ENCODE measurements around the gene LSAMP.
"Not testable (repeated sequence)": the region's sequence is repeated elsewhere in the genome, so short reads cannot be mapped to it uniquely, and the experiment has no call there.

LSAMP gene

DNA sequence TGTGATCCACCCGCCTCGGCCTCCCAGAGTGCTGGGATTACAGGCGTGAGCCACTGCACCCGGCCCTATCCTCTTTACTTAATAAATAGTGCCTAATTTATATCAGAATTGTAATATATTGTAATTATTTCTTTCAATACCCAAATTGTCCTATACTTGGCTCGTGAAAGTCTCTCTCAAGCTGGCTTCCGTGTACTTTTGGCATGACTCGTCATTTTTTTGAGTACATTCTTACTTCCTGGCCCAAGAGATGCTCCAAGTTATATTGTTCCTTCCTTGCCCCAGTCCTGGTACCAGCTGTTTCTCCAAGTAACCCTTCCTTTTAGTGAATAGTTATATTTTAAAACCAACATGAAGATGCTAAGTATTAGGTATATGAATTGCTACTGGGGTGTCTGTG lies 366.7 kb downstream of the LSAMP start:
- TF ChIP-seq CTCF (conservative IDR thresholded peaks at IDR 0.05; ENCODE audit: low read length) (no peak), EZH2phosphoT487 (IDR thresholded peaks at IDR 0.05; ENCODE audit: borderline replicate concordance) (no peak)
- H3K79me2 ChIP-seq (ENCODE audit: insufficient read depth, low read length), result no peaks in the 10 kb centered on the region
- H3K36me3 ChIP-seq (ENCODE audit: insufficient read depth, low read length), result no peaks in the 10 kb centered on the region
- no peak overlapping the region for H2AFZ ChIP-seq (ENCODE audit: low read length)
- no peaks in the 10 kb centered on the region for H3K9me3 ChIP-seq (ENCODE audit: insufficient read depth, low read depth, low read length)
- H3K27me3 ChIP-seq (ENCODE audit: insufficient read depth, low read length, poor library complexity, severe bottlenecking), result no peaks in the 10 kb centered on the region
- H3K4me1 ChIP-seq (ENCODE audit: insufficient read depth, low read length, poor library complexity, severe bottlenecking), result no peaks in the 10 kb centered on the region
- no peak overlapping the region for H3K4me2 ChIP-seq (ENCODE audit: low read depth, low read length, poor library complexity, severe bottlenecking)
- H3K9ac ChIP-seq (ENCODE audit: low read depth, low read length, poor library complexity, severe bottlenecking), result no peak overlapping the region
- H3F3A ChIP-seq (ENCODE audit: low read depth), result no peaks in the 10 kb centered on the region
- no peaks in the 10 kb centered on the region for H4K20me1 ChIP-seq (ENCODE audit: insufficient read depth, low read length, poor library complexity, severe bottlenecking)
- no peaks in the 10 kb centered on the region for H3K9me2 ChIP-seq (replicated peaks; ENCODE audit: low read depth, low read length)
- no peak overlapping the region for H3K4me3 ChIP-seq (ENCODE audit: low read length, poor library complexity, severe bottlenecking)

DNA sequence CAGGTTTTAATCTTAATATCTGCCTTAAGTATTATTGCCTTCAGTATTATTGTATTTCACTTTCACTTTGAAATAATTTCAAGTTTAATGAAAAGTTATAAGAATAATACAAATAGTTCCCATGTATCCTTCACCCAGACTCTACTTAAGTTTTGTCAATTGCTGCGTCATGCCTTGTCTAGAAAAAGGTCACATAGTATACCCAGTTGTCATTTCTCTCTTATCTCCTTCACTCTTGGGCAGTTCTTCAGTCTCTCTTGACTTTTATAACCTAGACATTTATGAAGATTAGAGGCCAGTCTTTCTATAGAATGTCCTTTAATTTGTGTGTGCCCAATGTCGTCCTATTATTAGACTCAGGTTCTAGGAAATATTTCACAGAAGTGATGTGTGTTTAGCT lies 367.7 kb downstream of the LSAMP start:
- Histone ChIP-seq H3K9ac (ENCODE audit: low read depth, low read length, poor library complexity, severe bottlenecking) (no peak overlapping the region), H3K9me2 (replicated peaks; ENCODE audit: low read depth, low read length) (no peaks in the 10 kb centered on the region), H3K36me3 (ENCODE audit: insufficient read depth, low read length) (no peaks in the 10 kb centered on the region), H3K4me1 (ENCODE audit: insufficient read depth, low read length, poor library complexity, severe bottlenecking) (no peaks in the 10 kb centered on the region), H4K20me1 (ENCODE audit: insufficient read depth, low read length, poor library complexity, severe bottlenecking) (no peaks in the 10 kb centered on the region), H3F3A (ENCODE audit: low read depth) (no peaks in the 10 kb centered on the region), H3K9me3 (ENCODE audit: insufficient read depth, low read depth, low read length) (no peaks in the 10 kb centered on the region), H3K27me3 (ENCODE audit: insufficient read depth, low read length, poor library complexity, severe bottlenecking) (no peaks in the 10 kb centered on the region), H3K4me3 (ENCODE audit: low read length, poor library complexity, severe bottlenecking) (no peak overlapping the region), H3K4me2 (ENCODE audit: low read depth, low read length, poor library complexity, severe bottlenecking) (no peak overlapping the region), H2AFZ (ENCODE audit: low read length) (no peak overlapping the region), H3K79me2 (ENCODE audit: insufficient read depth, low read length) (no peaks in the 10 kb centered on the region)
- TF ChIP-seq EZH2phosphoT487 (IDR thresholded peaks at IDR 0.05; ENCODE audit: borderline replicate concordance) (no peak), CTCF (conservative IDR thresholded peaks at IDR 0.05; ENCODE audit: low read length) (no peak)

DNA sequence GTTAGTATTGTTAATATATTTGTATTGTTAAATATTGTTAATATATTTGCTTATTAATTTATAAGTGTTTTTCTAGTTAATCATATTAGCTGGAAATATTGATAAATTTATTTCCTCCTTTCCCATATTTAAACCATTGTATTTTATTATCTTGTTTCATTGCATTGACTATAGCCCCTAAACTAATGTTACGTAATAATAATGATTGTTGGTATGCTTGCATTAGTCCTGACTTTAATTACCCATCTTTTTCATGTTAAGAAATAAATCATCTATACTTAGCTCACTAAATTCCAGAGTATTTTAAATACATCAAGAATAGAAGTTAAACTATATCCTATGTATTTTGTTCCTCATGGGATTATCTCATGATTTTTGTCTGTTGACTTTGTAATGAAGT lies 368.2 kb downstream of the LSAMP start:
- H3K27me3 ChIP-seq (ENCODE audit: insufficient read depth, low read length, poor library complexity, severe bottlenecking), result no peaks in the 10 kb centered on the region
- no peaks in the 10 kb centered on the region for H4K20me1 ChIP-seq (ENCODE audit: insufficient read depth, low read length, poor library complexity, severe bottlenecking)
- H3K4me3 ChIP-seq (ENCODE audit: low read length, poor library complexity, severe bottlenecking), result no peak overlapping the region
- H3K9me3 ChIP-seq (ENCODE audit: insufficient read depth, low read depth, low read length), result no peaks in the 10 kb centered on the region
- no peak overlapping the region for H3K4me2 ChIP-seq (ENCODE audit: low read depth, low read length, poor library complexity, severe bottlenecking)
- H3K9me2 ChIP-seq (replicated peaks; ENCODE audit: low read depth, low read length), result no peaks in the 10 kb centered on the region
- no peaks in the 10 kb centered on the region for H3K4me1 ChIP-seq (ENCODE audit: insufficient read depth, low read length, poor library complexity, severe bottlenecking)
- H3K36me3 ChIP-seq (ENCODE audit: insufficient read depth, low read length), result no peaks in the 10 kb centered on the region
- H2AFZ ChIP-seq (ENCODE audit: low read length), result no peak overlapping the region
- TF ChIP-seq CTCF (conservative IDR thresholded peaks at IDR 0.05; ENCODE audit: low read length) (no peak), EZH2phosphoT487 (IDR thresholded peaks at IDR 0.05; ENCODE audit: borderline replicate concordance) (no peak)
- H3F3A ChIP-seq (ENCODE audit: low read depth), result no peaks in the 10 kb centered on the region
- no peak overlapping the region for H3K9ac ChIP-seq (ENCODE audit: low read depth, low read length, poor library complexity, severe bottlenecking)
- H3K79me2 ChIP-seq (ENCODE audit: insufficient read depth, low read length), result no peaks in the 10 kb centered on the region

DNA sequence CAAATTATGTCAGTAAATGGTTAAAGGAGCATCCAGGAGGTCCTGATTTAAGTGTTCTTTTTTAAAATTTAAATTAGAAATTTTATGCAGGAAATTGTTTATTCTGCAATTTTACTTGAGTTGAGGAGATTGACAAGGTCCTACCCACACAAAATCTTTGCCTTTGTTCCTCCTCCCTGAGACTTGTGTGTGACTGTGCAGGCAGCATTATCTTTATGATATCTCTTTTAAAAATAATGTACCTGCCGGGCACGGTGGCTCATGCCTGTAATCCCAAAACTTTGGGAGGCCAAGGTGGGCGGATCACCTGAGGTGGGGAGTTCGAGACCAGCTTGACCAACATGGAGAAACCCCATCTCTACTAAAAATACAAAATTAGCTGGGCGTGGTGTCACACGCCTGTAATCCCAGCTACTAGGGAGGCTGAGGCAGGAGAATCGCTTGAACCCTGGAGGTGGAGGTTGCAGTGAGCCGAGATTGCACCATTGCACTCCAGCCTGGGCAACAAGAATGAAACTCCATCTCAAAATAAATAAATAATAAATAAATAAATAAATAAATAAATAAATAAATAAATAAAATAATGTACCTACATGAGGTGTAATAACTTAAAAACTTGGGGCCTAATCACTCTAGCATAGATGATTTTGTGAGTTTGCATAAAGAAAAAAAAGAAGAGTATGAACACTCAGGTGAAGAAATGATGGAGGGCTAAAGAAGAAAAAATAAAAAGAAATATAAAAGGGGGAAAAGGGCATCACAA lies 374.6 kb downstream of the LSAMP start:
- H3K36me3 ChIP-seq (ENCODE audit: insufficient read depth, low read length); H4K20me1 ChIP-seq (ENCODE audit: insufficient read depth, low read length, poor library complexity, severe bottlenecking); H3K9me3 ChIP-seq (ENCODE audit: insufficient read depth, low read depth, low read length); H3K4me3 ChIP-seq (ENCODE audit: low read length, poor library complexity, severe bottlenecking); H3K4me2 ChIP-seq (ENCODE audit: low read depth, low read length, poor library complexity, severe bottlenecking); H3K4me1 ChIP-seq (ENCODE audit: insufficient read depth, low read length, poor library complexity, severe bottlenecking); H3K79me2 ChIP-seq (ENCODE audit: insufficient read depth, low read length); H3K27me3 ChIP-seq (ENCODE audit: insufficient read depth, low read length, poor library complexity, severe bottlenecking); H2AFZ ChIP-seq (ENCODE audit: low read length); H3K9me2 ChIP-seq (replicated peaks; ENCODE audit: low read depth, low read length); H3K9ac ChIP-seq (ENCODE audit: low read depth, low read length, poor library complexity, severe bottlenecking); H3F3A ChIP-seq (ENCODE audit: low read depth): not testable (repeated sequence)
